K562 (cell line): ENCODE results near the gene OR6C3. TPM values are rescaled to one million over a fixed set of nuclear protein-coding genes. Genes with fewer than 3 reads are reported as not detected.

Experiments used
- ATAC-seq: fragments of 200-7000 bp; cut with Tn5 transposase; 3 replicates; pipeline ENCODE4 v1.9.1; 2020; ENCODE audit warnings: moderate library complexity
- BruUV-seq: library from RNA; stranded (reverse); fragments of 400-500 nt; replicated peaks from 2 replicates; lab custom pipeline; 2021; lab: Mats Ljungman, UMichigan
- CTCF ChIA-PET: fragments of 300-600 bp; formaldehyde crosslinking; extraction: SDS; loops from one replicate; lab custom pipeline; 2021; ENCODE audit warnings: low intra/inter-chr PET ratio; lab: Yijun Ruan, JAX
- POLR2A ChIA-PET: fragments of 300-600, 350-650 bp; sonication (Branson Sonifier 250); formaldehyde crosslinking; extraction: SDS; loops from one replicate; lab custom pipeline; 2021; ENCODE audit warnings: antibody characterized with exemption, inconsistent platforms; lab: Yijun Ruan, JAX
- DNase-seq, 4 experiments: peaks; one replicate each; pipeline versions ENCODE4 v3.0.0 to v3.0.0-alpha.2; 2011 to 2018; ENCODE audit warnings: low spot score in 3 of 4, mixed read lengths in 3 of 4; ENCODE audit errors: extremely low read depth in 1 of 4
- FAIRE-seq: peaks from 2 replicates; lab custom pipeline; 2011; peaks lifted over from hg19 to GRCh38; lab: Jason Lieb, UNC
- H2AFZ ChIP-seq: 2 replicates; pipeline ENCODE4 v1.6.0; 2011; ENCODE audit warnings: low read depth, low read length, control low read depth, inconsistent platforms
- H3K27ac ChIP-seq: fragments of 200-600 bp; 3 replicates; pipeline ENCODE4 v1.8.0; 2011; ENCODE audit warnings: low read depth, mild to moderate bottlenecking, control low read depth, inconsistent platforms, low read length, moderate library complexity, mixed read lengths; ENCODE audit errors: extremely low read depth
- H3K27me3 ChIP-seq, 2 experiments: fragments of 300-600 bp in 1 of 2; 2 replicates in 1 of 2; 3 replicates in 1 of 2; pipeline versions ENCODE4 v1.6.0 to v1.8.0; 2011; ENCODE audit warnings: inconsistent platforms in 2 of 2, low read length in 2 of 2, mild to moderate bottlenecking in 1 of 2, mixed read lengths in 1 of 2, moderate library complexity in 1 of 2; ENCODE audit not compliant: control insufficient read depth in 2 of 2, insufficient read depth in 2 of 2
- H3K36me3 ChIP-seq: fragments of 300-600 bp; 3 replicates; pipeline ENCODE4 v1.8.0; 2011; ENCODE audit warnings: mild to moderate bottlenecking, low read length, inconsistent platforms; ENCODE audit not compliant: control insufficient read depth, insufficient read depth
- H3K4me1 ChIP-seq, 2 experiments: fragments of 200-600 bp in 1 of 2; replicated peaks in 1 of 2; 2 replicates in 1 of 2; 3 replicates in 1 of 2; pipeline versions ENCODE4 v1.5.1 to v1.8.0; 2011; ENCODE audit warnings: inconsistent platforms in 2 of 2, low read length in 2 of 2, mild to moderate bottlenecking in 1 of 2, mixed read lengths in 1 of 2, moderate library complexity in 1 of 2; ENCODE audit not compliant: control insufficient read depth in 2 of 2, insufficient read depth in 2 of 2
- H3K4me2 ChIP-seq: 2 replicates; pipeline ENCODE4 v1.6.1; 2011; ENCODE audit warnings: low read length, control low read depth, inconsistent platforms, mixed read lengths; ENCODE audit not compliant: insufficient read depth
- H3K4me3 ChIP-seq: fragments of 200-600 bp; sonication (generic), shearing (Covaris generic); 2 replicates; pipeline ENCODE4 v1.5.1; 2016; ENCODE audit warnings: control low read depth, inconsistent platforms
- H3K79me2 ChIP-seq: fragments of 200-600 bp; 3 replicates; pipeline ENCODE4 v1.8.0; 2011; ENCODE audit warnings: low read length, inconsistent platforms; ENCODE audit not compliant: control insufficient read depth, insufficient read depth
- H3K9ac ChIP-seq, 2 experiments: 2 replicates each; pipeline versions ENCODE4 v1.6.0 to v1.6.1; 2011; ENCODE audit warnings: low read depth in 2 of 2, low read length in 2 of 2, control low read depth in 1 of 2, inconsistent platforms in 1 of 2, mild to moderate bottlenecking in 1 of 2, mixed read lengths in 1 of 2; ENCODE audit not compliant: insufficient read depth in 1 of 2
- H3K9me1 ChIP-seq: one replicate; pipeline ENCODE4 v1.6.0; 2011; ENCODE audit warnings: inconsistent platforms, mild to moderate bottlenecking, low read length, moderate library complexity; ENCODE audit not compliant: control insufficient read depth, insufficient read depth
- H3K9me3 ChIP-seq: replicated peaks from 2 replicates; pipeline ENCODE4 v1.5.1; 2011; ENCODE audit warnings: low read depth, low read length, inconsistent platforms; ENCODE audit not compliant: control insufficient read depth, insufficient read depth
- H4K20me1 ChIP-seq: replicated peaks from 2 replicates; pipeline ENCODE4 v1.6.1; 2011; ENCODE audit warnings: low read length, inconsistent platforms, mixed read lengths; ENCODE audit not compliant: control insufficient read depth, insufficient read depth
- CHD2 ChIP-seq: IDR thresholded peaks from 2 replicates; pipeline ENCODE4 v1.6.1; 2011; ENCODE audit warnings: low read depth, low read length
- CXXC5 ChIP-seq: fragments of 250-450 bp; sonication (Bioruptor Pico); IDR thresholded peaks from 2 replicates; pipeline ENCODE4 v1.8.0; 2022; ENCODE audit warnings: inconsistent platforms, mild to moderate bottlenecking, moderate library complexity
- EGR1 ChIP-seq: fragments of 450-650 bp; conservative IDR thresholded peaks from 2 replicates; pipeline ENCODE4 v1.6.1; 2017; ENCODE audit warnings: mild to moderate bottlenecking
- EHMT2 ChIP-seq: fragments of 450-650 bp; IDR thresholded peaks from 2 replicates; pipeline ENCODE4 v1.6.1; 2018; ENCODE audit warnings: antibody characterized with exemption
- FOS ChIP-seq: IDR thresholded peaks from 3 replicates; pipeline ENCODE4 v1.6.1; 2011; ENCODE audit not compliant: insufficient read length; ENCODE audit errors: extremely low read depth
- HIVEP1 ChIP-seq: fragments of 250-450 bp; sonication (Bioruptor Pico); IDR thresholded peaks from 2 replicates; pipeline ENCODE4 v1.4.0; 2020; ENCODE audit warnings: mild to moderate bottlenecking
- MXI1 ChIP-seq: IDR thresholded peaks from 2 replicates; pipeline ENCODE4 v1.6.1; 2011; ENCODE audit warnings: low read depth, mild to moderate bottlenecking, improper control_type of control experiment, low read length
- PCBP2 ChIP-seq: fragments of 200-400 bp; formaldehyde crosslinking; IDR thresholded peaks from 2 replicates; pipeline ENCODE4 v1.6.1; 2018; ENCODE audit warnings: low read length, low read depth, mild to moderate bottlenecking, moderate library complexity; ENCODE audit not compliant: poor library complexity, severe bottlenecking
- PKNOX1 ChIP-seq: fragments of 450-650 bp; IDR thresholded peaks from 2 replicates; pipeline ENCODE4 v1.6.1; 2016
- SIRT6 ChIP-seq: IDR thresholded peaks from one replicate; pipeline ENCODE4 v1.6.1; 2012; ENCODE audit warnings: low read depth, mild to moderate bottlenecking, control low read depth, inconsistent platforms, low read length, moderate library complexity
- TCF3 ChIP-seq: sonication (generic); formaldehyde crosslinking; IDR thresholded peaks from 2 replicates; pipeline ENCODE4 v1.4.0; 2020; ENCODE audit warnings: mild to moderate bottlenecking, missing genetic modification reagents
- VEZF1 ChIP-seq: fragments of 200-800 bp; sonication (Bioruptor generic); IDR thresholded peaks from 2 replicates; pipeline ENCODE4 v1.6.1; 2017; ENCODE audit warnings: missing genetic modification characterization, missing compliant biosample characterization
- XRCC3 ChIP-seq: fragments of 450-650 bp; IDR thresholded peaks from 2 replicates; pipeline ENCODE4 v1.6.1; 2017; ENCODE audit warnings: mild to moderate bottlenecking, moderate library complexity
- ZMIZ1 ChIP-seq, 2 experiments: fragments of 150-350 bp in 1 of 2; IDR thresholded peaks; 2 replicates each; pipeline ENCODE4 v1.6.1; 2012 to 2016; ENCODE audit warnings: low read depth in 2 of 2, low read length in 2 of 2, mild to moderate bottlenecking in 1 of 2, moderate library complexity in 1 of 2
- WGBS: fragments of 100-300 bp; shearing (Covaris generic); methylation state at CpG from one replicate; pipeline ENCODE4 v1.1.6; 2016; ENCODE audit warnings: low coverage, mixed read lengths; ENCODE audit not compliant: insufficient coverage; ENCODE audit errors: missing lambda C conversion rate; 5-methylcytosine and 5-hydroxymethylcytosine counted together
- in situ Hi-C: fragments of 300-500 bp; cut with MboI; formaldehyde crosslinking; loops from 4 replicates; pipeline ENCODE4 v1.15.0; 2018; ENCODE audit warnings: inconsistent platforms, mixed read lengths
- intact Hi-C: fragments of 100-400 bp; cut with micrococcal nuclease; formaldehyde crosslinking; loops from 2 replicates; pipeline ENCODE4 v1.14.2; 2022
- polyA plus RNA-seq, 8 experiments: library from polyadenylated mRNA; depleted of rRNA in 4 of 8; stranded (reverse) in 5 of 8; unstranded in 3 of 8; fragments of >200 nt; fragmentation: Nextera tagmentation in 2 of 8; fragmentation: Illumina TruSeq in 1 of 8; extraction: Ambion mirVana in 2 of 8; extraction: Trizol in 1 of 8; gene quantifications; 2 replicates each; pipeline versions ENCODE4 v1.2.1 to v1.2.3, GENCODE V29; 2011 to 2014; ENCODE audit warnings: inconsistent platforms in 1 of 8, missing spikeins in 1 of 8
- total RNA-seq, 7 experiments: library from RNA; depleted of rRNA in 6 of 7; stranded (reverse); fragments of >200 nt in 6 of 7; fragmentation: Illumina TruSeq in 2 of 7; extraction: Trizol in 2 of 7; gene quantifications; 2 replicates each; pipeline versions ENCODE4 v1.2.1 to v1.2.3, GENCODE V29; 2011 to 2021; ENCODE audit warnings: low replicate concordance in 1 of 7

OR6C3 gene
- total and polyA plus RNA-seq, 9 of the 15 experiments (the other 6 are each of a cell fraction or from before 2014, with no cell fraction given): not detected

GRCh38 chr12:55362675-55363074 lies 32.1 kb downstream of the OR6C3 start, which contains the start of gene OR6C75 (continued):
- TF ChIP-seq VEZF1 (CRISPR knock-in tag): no peak
- no peak for TF ChIP-seq EGR1
- no peak for TF ChIP-seq PCBP2
- TF ChIP-seq FOS: no peak

- Histone ChIP-seq H3K4me3 (no peak overlapping the region), H3K27ac (no peak overlapping the region), H3K9ac (no peak overlapping the region), H2AFZ (no peak overlapping the region), H3K36me3 (no peaks in the 10 kb centered on the region), H3K79me2 (no peaks in the 10 kb centered on the region), H3K9me3 (no peaks in the 10 kb centered on the region), H4K20me1 (no peaks in the 10 kb centered on the region), H3K4me2 (no peak overlapping the region), H3K9me1 (no peaks in the 10 kb centered on the region), H3K4me1 (no peaks in the 10 kb centered on the region), H3K27me3 (no peaks in the 10 kb centered on the region)
- 2% methylated on average over 3 of the region's 3 CpGs for WGBS
- CTCF ChIA-PET: no interaction called here
- peak; percentile 6 for FAIRE-seq
- POLR2A ChIA-PET: interaction anchor here (0.6 kb wide), 1 partner anchor 33 kb away, joined by 3 read pairs; no protein-coding TSS in a partner anchor
- in situ Hi-C loops (no loop called here), intact Hi-C loops (loop anchor here (10.0 kb wide), 1 partner anchor 250 kb away; no protein-coding TSS in a partner anchor)
- no TSS peak for BruUV-seq
- no peak for DNase-seq
- ATAC-seq: no peak
- TF ChIP-seq MXI1 (no peak), SIRT6 (no peak), TCF3 (CRISPR knock-in tag) (no peak), HIVEP1 (CRISPR knock-in tag) (no peak), CXXC5 (CRISPR knock-in tag) (no peak), XRCC3 (no peak), EHMT2 (no peak), CHD2 (no peak), ZMIZ1 (IDR thresholded peaks at IDR 0.05; ENCODE audit: low read depth in 2 of 2, low read length in 2 of 2) (no peak), PKNOX1 (no peak)
Measured at GRCh38 chr12:55365086-55365485, 34.5 kb downstream of the OR6C3 start.
